KOPT-K1 (cell line): ENCODE data around the gene C5.

Source experiments
- H3K27ac ChIP-seq: fragments of 200-600 bp; sonication (generic); 2 replicates; pipeline ENCODE4 v1.5.1; 2016; ENCODE audit warnings: antibody characterized with exemption, mild to moderate bottlenecking, low read depth, low read length; ENCODE audit not compliant: poor library complexity, severe bottlenecking
- H3K36me3 ChIP-seq: fragments of 200-600 bp; sonication (generic); 2 replicates; pipeline ENCODE4 v1.5.1; 2017; ENCODE audit warnings: antibody characterized with exemption, mild to moderate bottlenecking, low read length, moderate library complexity; ENCODE audit not compliant: insufficient read depth
- H3K9me3 ChIP-seq: fragments of 200-600 bp; sonication (generic); 2 replicates; pipeline ENCODE4 v1.5.1; 2017; ENCODE audit warnings: antibody characterized with exemption, low read length, mild to moderate bottlenecking; ENCODE audit not compliant: insufficient read depth, poor library complexity, severe bottlenecking

The C5 gene

DNA sequence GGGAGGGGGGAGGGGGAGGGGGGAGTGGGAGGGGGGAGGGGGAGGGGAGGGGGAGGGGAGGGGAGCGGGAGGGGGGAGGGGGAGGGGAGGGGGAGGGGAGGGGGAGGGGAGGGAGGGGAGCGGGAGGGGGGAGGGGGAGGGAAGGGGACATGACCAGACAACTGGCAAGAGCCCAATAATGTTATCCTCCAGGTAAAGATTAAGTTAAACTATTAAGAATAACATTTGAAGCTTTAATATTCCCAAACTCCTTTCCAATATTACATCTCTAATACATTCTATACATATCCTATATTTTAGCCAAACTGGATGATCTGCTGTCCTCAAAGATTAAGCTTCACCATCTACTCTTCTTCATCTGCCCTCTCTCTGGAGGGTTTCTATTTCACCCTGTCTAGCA lies 25.8 kb downstream of the C5 start:
- Histone ChIP-seq H3K9me3 (no peaks in the 10 kb centered on the region), H3K27ac (no peak overlapping the region), H3K36me3 (no peaks in the 10 kb centered on the region)

DNA sequence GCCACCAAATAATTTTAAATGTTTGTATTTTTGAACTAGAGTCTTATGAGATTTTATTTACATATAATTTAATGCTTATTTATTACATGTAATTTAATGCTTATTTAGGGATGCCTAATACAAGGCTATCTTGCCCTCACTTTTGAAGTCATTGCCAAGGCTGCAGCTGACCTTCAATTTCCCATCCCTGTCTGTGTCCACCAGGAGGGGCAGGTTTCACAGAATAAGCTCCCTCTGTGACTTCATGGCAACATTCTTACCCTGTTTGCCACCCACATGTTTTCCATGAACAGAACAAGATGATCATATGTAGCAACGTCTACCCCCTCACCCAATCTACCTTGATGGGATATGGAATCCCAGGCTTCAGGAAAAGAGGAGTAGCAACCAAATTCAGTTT lies 27.0 kb downstream of the C5 start:
- no peaks in the 10 kb centered on the region for H3K36me3 ChIP-seq
- no peak overlapping the region for H3K27ac ChIP-seq

DNA sequence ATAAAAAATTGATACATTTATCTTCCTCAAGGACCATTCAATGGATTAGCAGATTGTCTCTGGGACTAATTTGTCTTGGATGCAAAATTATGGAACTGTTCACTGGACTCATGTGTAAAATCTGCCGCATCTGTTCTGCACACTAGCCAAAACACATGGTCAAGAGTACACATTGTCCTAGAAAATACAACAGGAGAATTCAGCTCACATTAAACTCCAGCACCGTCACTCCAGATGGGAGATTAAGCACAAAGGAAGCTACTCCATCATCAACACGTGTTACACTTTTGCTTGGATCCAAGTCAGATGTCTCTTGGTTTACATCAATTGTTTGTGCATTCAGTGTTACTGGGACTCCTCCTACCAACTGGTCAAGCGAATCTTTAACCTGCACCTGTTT lies 28.8 kb downstream of the C5 start:
- H3K36me3 ChIP-seq, result no peaks in the 10 kb centered on the region
- no peak overlapping the region for H3K27ac ChIP-seq
- H3K9me3 ChIP-seq, result no peaks in the 10 kb centered on the region

More for the DNA sequence above, 27.0 kb downstream of the C5 start:
- H3K9me3 ChIP-seq, result no peaks in the 10 kb centered on the region

DNA sequence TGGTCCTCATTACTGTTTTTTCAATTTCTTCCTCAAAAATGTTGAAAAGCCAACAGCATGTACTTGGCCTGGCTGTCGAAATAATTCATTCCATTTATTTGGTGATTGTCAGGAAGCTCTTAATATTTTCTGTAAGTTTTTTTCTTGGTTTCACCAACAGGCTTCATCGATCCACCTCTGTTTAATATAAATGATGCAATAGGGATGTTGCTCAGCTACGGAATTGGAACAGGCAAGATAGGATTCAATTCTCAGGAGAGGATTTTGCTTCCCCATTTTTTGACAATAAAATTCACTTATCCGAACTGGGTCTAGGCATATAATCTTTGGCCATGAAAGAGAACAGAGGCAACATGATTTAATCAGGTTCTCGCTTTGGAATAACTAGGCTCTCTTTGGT lies 30.8 kb downstream of the C5 start:
- H3K27ac ChIP-seq, result no peak overlapping the region

DNA sequence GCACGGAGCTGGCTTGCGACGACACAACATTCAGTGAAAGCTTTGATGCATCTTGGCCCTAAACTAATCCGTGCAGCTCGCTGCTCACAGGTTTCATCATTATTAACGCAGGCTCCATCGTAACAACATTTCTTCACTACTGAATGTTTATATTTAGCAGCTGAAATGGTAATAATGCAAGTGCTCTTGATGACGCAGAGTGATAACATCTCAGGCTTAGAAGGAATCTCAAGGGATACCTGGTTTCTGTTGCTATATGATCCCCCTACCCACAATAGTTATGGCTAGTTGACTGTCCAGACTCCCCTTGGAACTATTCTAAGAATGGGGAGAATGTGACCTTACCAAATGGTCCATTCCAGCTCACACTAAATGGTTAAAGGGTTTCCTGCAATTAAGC lies 36.2 kb downstream of the C5 start:
- Histone ChIP-seq H3K27ac (no peak overlapping the region), H3K36me3 (no peaks in the 10 kb centered on the region), H3K9me3 (no peaks in the 10 kb centered on the region)

More for the DNA sequence above, 30.8 kb downstream of the C5 start:
- Histone ChIP-seq H3K36me3 (no peaks in the 10 kb centered on the region), H3K9me3 (no peaks in the 10 kb centered on the region)

DNA sequence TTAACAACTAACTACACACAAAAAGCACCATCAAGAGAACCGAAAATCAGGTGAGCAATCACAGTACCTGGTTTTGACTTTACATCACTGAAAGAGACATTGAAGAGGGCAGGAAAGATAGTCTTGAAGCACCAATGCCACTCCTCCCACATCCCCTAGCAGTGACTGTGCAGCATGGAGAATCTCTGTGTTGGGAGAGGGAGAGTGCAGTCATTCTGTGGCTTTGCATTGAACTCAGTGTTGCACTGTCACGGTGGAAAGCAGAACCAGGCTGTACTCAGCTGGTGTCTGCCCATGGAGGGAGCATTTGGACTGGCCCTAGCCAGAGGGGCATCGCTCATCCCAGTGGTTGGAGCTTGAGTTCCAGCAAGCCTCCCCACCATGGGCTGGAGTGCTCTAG lies 40.4 kb downstream of the C5 start:
- no peaks in the 10 kb centered on the region for H3K36me3 ChIP-seq
- no peak overlapping the region for H3K27ac ChIP-seq
- H3K9me3 ChIP-seq, result no peaks in the 10 kb centered on the region

DNA sequence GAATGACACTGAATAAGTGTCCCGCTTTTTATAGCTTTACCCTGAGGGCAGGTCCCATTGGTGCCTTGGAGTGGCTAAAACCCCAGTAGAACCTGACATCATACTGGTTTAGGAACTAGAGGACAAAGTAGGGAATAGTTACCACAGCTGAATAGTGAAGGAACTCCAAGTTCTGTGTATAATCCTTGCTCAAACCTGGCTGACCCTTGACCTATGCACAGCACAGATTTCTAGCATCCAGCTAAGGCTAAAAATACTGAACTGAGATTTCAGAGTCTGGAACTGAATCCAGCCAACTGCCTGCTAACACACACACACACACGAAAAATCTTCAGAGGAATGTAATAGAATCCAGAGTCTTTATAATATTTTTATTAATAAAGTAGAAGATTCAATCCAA lies 50.8 kb downstream of the C5 start:
- Histone ChIP-seq H3K27ac (no peak overlapping the region), H3K36me3 (no peaks in the 10 kb centered on the region), H3K9me3 (no peaks in the 10 kb centered on the region)

DNA sequence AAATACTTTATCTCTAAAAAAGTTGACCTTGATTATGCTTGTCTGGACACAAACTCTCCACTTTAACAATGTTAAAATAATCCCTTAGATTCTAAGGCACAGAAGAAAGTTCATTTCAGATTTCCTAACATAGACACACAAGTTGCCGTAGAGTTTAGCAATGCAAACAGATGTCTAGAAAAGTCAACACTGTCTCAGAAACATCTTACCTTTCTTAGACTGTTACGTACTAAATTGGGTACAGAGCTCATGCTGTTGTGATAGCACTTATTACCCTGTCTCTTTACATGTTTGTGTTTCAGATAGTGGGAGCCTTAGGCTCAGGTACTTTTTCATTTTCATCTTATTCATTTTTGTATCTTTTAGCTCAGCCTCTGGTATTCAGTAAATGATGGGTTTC lies 52.0 kb downstream of the C5 start:
- Histone ChIP-seq H3K36me3 (no peaks in the 10 kb centered on the region), H3K9me3 (no peaks in the 10 kb centered on the region), H3K27ac (no peak overlapping the region)

DNA sequence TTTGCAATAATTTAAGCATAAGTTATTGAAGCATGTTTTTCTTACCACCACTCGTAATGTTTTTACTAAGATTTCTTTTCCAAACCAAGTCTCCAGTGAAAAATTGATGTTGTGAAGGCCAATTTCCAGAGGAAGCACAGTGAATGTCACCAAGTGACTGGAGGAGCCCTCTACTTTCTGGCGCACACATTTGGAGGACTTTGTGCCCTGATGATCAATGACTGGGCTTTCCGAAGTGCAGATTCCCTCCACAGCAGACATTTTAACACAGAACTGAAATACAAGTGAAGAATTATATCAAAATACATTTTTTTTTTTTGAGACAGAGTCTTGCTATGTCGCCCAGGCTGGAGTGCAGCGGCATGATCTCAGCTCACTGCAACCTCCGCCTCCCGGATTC lies 52.6 kb downstream of the C5 start:
- H3K27ac ChIP-seq, result no peak overlapping the region
- no peaks in the 10 kb centered on the region for H3K36me3 ChIP-seq
- no peaks in the 10 kb centered on the region for H3K9me3 ChIP-seq

DNA sequence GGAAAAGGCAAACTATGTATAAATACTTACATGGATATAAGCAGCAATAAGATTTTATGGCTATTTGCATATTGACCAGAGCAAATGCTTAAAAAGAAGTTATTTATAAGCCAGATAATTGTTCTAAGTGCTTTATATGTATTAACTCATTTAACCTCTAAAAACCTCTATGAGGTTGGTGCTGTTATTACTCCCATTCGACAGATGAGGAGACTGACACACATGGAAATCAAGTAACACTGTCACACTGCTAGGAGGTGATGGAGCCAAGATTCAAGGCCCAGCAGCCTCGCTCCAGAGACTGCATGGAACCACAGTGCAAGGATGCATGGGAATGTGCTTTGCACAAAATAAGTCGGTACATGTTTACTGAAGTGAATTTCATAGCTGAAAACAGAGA lies 53.7 kb downstream of the C5 start:
- no peak overlapping the region for H3K27ac ChIP-seq
- no peaks in the 10 kb centered on the region for H3K9me3 ChIP-seq
- H3K36me3 ChIP-seq, result no peaks in the 10 kb centered on the region

DNA sequence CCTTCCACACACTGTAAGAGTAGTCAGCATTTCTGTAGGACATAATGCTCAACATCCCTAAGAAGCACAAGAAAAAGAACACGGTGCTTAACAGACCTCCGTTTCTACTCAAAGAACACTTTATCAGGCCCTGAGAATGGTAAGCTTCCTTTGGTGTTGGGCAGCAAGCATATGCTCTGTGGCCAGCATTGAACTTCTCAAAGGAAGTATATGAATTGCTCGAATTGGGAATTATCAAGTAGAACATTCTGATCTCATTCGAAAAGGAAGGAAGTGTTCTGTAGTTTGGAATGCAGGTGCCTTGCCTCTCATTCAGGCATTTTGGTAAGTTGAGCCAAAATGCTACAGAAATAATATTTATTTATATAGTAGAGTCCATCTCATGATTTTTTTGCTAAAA lies 61.0 kb downstream of the C5 start:
- Histone ChIP-seq H3K36me3 (no peaks in the 10 kb centered on the region), H3K9me3 (no peaks in the 10 kb centered on the region), H3K27ac (no peak overlapping the region)

DNA sequence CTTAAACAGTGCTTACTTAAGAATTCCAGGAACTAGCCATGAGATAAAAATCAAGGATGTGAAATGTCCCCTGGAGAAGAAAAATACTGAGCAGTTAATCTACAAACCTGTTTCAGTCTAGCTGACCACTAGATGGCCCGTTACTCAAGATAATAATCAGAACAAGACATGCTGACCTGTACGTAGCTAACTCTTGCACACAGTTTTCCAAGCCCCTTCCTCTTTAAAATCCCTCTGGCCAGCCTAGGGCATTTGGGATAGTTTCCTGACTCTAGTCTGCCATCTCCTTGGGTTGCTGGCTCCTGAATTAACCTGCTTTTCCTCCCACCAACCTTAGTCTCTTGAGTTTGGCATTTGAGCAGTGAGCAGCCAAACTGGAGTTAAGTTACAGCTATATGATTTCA lies 64.3 kb downstream of the C5 start:
- Histone ChIP-seq H3K36me3 (no peaks in the 10 kb centered on the region), H3K27ac (no peak overlapping the region), H3K9me3 (no peaks in the 10 kb centered on the region)

DNA sequence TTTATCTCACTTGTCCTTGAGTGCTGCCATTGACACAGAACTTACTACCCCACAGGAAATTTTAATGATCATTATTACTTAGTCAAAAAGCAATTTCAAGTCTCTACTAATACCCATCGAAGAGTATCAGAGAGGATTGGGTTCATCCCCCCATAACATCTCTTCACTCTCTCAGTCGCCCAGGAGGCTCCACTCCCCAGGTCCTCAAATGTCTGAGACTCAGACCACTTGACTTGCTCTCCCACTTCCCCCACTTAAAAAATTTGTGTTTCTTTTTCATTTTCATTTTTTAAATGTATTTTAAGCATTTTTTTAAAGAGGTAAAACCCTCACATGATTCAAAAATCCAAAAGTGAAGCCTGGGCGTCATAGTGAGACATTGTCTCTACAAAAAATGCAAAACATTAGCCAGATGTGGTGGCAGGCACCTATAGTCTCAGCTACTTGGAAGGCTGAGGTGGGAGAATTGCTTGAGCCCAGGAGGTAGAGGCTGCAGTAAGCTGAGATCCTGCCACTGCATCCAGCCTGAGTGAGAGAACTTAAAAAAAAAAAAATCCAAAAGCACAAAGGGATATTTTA lies 66.7 kb downstream of the C5 start:
- Histone ChIP-seq H3K27ac (no peak overlapping the region), H3K36me3 (no peaks in the 10 kb centered on the region), H3K9me3 (no peaks in the 10 kb centered on the region)

DNA sequence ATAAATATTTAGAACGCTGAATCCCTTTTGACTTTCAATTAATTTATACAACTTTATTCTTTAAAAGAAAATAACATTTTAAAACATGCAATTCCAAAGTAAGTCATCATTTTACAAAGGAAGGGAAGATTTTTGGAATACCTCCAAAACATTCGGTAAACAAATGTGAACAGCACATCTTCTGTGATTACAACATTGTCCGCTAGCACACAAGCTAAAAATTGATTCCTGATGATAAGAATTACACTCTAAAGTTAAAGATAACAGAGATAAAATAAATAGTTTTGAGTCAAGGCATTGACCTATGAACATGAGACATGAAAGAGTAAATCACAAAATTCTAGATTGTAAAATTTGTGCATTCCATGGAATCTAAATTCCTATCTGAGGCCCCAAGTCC lies 67.2 kb downstream of the C5 start:
- H3K27ac ChIP-seq, result no peak overlapping the region

DNA sequence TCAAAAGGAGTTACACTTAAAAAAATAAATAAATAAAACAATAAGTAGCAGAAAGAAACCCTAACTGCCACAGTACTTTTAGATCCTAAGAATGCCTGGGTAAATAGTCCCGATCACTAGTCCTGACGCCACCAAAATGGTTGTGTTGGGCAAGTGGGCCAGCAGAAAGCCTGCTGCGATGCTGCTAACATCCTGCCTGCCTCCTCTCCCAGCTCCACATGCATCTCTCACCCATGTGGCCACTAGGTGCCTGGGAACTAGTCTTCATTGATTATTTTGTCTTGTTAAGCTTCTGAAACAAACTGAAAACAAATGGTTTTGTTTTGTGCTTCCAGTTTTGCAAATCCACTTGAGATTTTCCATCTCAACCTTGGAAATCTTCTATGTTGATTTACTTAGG lies 69.1 kb downstream of the C5 start:
- no peaks in the 10 kb centered on the region for H3K9me3 ChIP-seq
- no peaks in the 10 kb centered on the region for H3K36me3 ChIP-seq
- no peak overlapping the region for H3K27ac ChIP-seq

More for the DNA sequence above, 67.2 kb downstream of the C5 start:
- H3K36me3 ChIP-seq, result no peaks in the 10 kb centered on the region
- H3K9me3 ChIP-seq, result no peaks in the 10 kb centered on the region

DNA sequence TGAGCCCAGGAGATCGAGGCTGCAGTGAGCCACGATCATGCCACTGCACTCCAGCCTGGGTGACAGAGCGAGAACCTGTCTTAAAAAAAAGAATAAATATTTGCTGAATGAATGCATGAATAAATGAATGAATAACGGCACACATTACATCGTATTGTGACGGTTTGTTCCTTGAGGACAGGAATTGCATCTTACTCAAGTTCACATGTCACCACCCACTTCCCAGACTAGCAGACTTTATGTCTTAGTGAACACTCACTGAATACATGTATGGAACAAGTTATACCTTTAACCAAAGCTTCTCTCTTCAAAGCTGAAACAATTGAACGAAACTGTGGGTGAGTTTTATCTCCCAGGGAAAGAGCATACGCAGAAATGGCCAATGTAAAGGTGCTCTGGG lies 70.3 kb downstream of the C5 start:
- H3K9me3 ChIP-seq, result no peaks in the 10 kb centered on the region
- H3K36me3 ChIP-seq, result no peaks in the 10 kb centered on the region
- H3K27ac ChIP-seq, result no peak overlapping the region

DNA sequence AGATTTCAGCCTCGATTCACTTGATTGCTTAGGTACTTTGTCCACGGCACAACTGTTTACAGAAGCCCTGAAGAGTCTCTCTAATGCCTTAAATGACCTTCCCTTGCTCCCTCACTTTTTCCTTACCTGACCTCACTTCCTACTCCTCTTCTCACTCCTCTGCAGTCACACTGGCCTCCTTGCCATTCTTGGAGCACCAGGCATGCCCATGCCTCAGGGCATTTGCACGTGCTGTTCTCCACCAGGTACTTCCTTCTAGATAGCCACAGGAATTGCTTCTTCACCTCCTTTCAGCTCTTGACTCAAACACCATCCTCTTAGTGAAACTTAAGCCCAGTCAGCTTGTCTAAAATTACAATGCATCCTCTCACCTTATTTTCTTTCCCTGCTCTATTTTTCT lies 71.1 kb downstream of the C5 start:
- H3K9me3 ChIP-seq, result no peaks in the 10 kb centered on the region
- H3K27ac ChIP-seq, result no peak overlapping the region
- no peaks in the 10 kb centered on the region for H3K36me3 ChIP-seq
